A549 (cell line): ENCODE results near the gene RELN. TPM values are rescaled to one million over a fixed set of nuclear protein-coding genes. Genes with fewer than 3 reads are reported as not detected.

Experiments used
- ATAC-seq, 2 experiments: fragments of 200-7000 bp in 1 of 2; fragments of >200 bp in 1 of 2; cut with Nextera tagmentation in 1 of 2; cut with Tn5 transposase in 1 of 2; 3 replicates each; pipeline versions ENCODE4 v1.8.0 to v1.9.1; 2018 to 2020; ENCODE audit warnings: mild to moderate bottlenecking in 1 of 2, moderate library complexity in 1 of 2
- CTCF ChIA-PET: fragments of 300-600 bp; sonication (Branson Sonifier 250); formaldehyde crosslinking; extraction: SDS; loops from one replicate; lab custom pipeline; 2021; ENCODE audit warnings: antibody characterized with exemption, inconsistent platforms; lab: Yijun Ruan, JAX
- POLR2A ChIA-PET: fragments of 350-600 bp; formaldehyde crosslinking; extraction: SDS; loops from one replicate; lab custom pipeline; 2021; ENCODE audit warnings: antibody characterized with exemption, inconsistent platforms; lab: Yijun Ruan, JAX
- DNase-seq, 2 experiments: peaks; one replicate each; pipeline versions ENCODE4 v3.0.0 to v3.0.0-alpha.2; 2011 to 2016; ENCODE audit warnings: low read depth in 1 of 2, low spot score in 1 of 2
- FAIRE-seq: peaks from 2 replicates; lab custom pipeline; 2011; peaks lifted over from hg19 to GRCh38; lab: Jason Lieb, UNC
- H3K27ac ChIP-seq, 2 experiments: fragments of >200 bp; sonication (Bioruptor Twin); formaldehyde crosslinking; 3 replicates each; pipeline ENCODE4 v1.5.1; 2016 to 2017
- H3K4me1 ChIP-seq: fragments of >200 bp; sonication (Bioruptor Twin); formaldehyde crosslinking; 3 replicates; pipeline ENCODE4 v1.6.1; 2016
- H3K4me2 ChIP-seq: fragments of >200 bp; sonication (Bioruptor Twin); formaldehyde crosslinking; 3 replicates; pipeline ENCODE4 v1.6.1; 2016
- H3K4me3 ChIP-seq: fragments of >200 bp; sonication (Bioruptor Twin); formaldehyde crosslinking; 3 replicates; pipeline ENCODE4 v1.5.1; 2016
- H3K9me3 ChIP-seq: fragments of >200 bp; sonication (Bioruptor Twin); formaldehyde crosslinking; 3 replicates; pipeline ENCODE4 v1.6.1; 2016
- BHLHE40 ChIP-seq: IDR thresholded peaks from 2 replicates; pipeline ENCODE4 v1.6.1; 2012; ENCODE audit warnings: low read depth, low read length, inconsistent platforms
- CBX8 ChIP-seq: fragments of 200-600 bp; sonication (generic); IDR thresholded peaks from 2 replicates; pipeline ENCODE4 v1.6.1; 2016
- CHD2 ChIP-seq: fragments of 150-350 bp; IDR thresholded peaks from 2 replicates; pipeline ENCODE4 v1.6.1; 2014; ENCODE audit warnings: low read length; ENCODE audit not compliant: partially characterized antibody
- CHD4 ChIP-seq: fragments of 200-600 bp; sonication (generic); IDR thresholded peaks from 2 replicates; pipeline ENCODE4 v1.6.1; 2016; ENCODE audit warnings: antibody characterized with exemption, mild to moderate bottlenecking, borderline replicate concordance
- CTCF ChIP-seq: fragments of >200 bp; sonication (Bioruptor Twin); formaldehyde crosslinking; IDR thresholded peaks from 3 replicates; pipeline ENCODE4 v1.5.1; 2016
- E2F6 ChIP-seq: IDR thresholded peaks from 2 replicates; pipeline ENCODE4 v1.6.1; 2012; ENCODE audit warnings: low read depth, borderline replicate concordance
- EHF ChIP-seq: fragments of 250-450 bp; sonication (Bioruptor Pico); IDR thresholded peaks from 2 replicates; pipeline ENCODE4 v1.5.0; 2020; ENCODE audit warnings: mild to moderate bottlenecking
- EHMT2 ChIP-seq: fragments of 200-600 bp; sonication (generic); IDR thresholded peaks from 2 replicates; pipeline ENCODE4 v1.6.1; 2016; ENCODE audit warnings: antibody characterized with exemption, low read depth, mild to moderate bottlenecking, moderate library complexity
- EP300 ChIP-seq, 2 experiments: fragments of >200 bp; sonication (Bioruptor Twin); formaldehyde crosslinking; IDR thresholded peaks; 2 replicates in 1 of 2; 3 replicates in 1 of 2; pipeline ENCODE4 v1.6.1; 2016 to 2017
- FOSB ChIP-seq: fragments of 250-450 bp; sonication (Bioruptor Pico); IDR thresholded peaks from 2 replicates; pipeline ENCODE4 v1.5.0; 2020; ENCODE audit warnings: mild to moderate bottlenecking, moderate library complexity
- FOSL2 ChIP-seq, 2 experiments: fragments of 450-650 bp in 1 of 2; fragments of >200 bp in 1 of 2; sonication (Bioruptor Twin) in 1 of 2; formaldehyde crosslinking; IDR thresholded peaks; 2 replicates each; pipeline versions ENCODE4 v1.5.0 to v1.6.1; 2016 to 2020; ENCODE audit warnings: mild to moderate bottlenecking in 1 of 2, moderate library complexity in 1 of 2
- FOXS1 ChIP-seq: fragments of 250-450 bp; sonication (Bioruptor Pico); IDR thresholded peaks from 2 replicates; pipeline ENCODE4 v1.5.0; 2020; ENCODE audit warnings: mild to moderate bottlenecking, moderate library complexity
- HEYL ChIP-seq: fragments of 250-450 bp; sonication (Bioruptor Pico); IDR thresholded peaks from 2 replicates; pipeline ENCODE4 v1.8.0; 2021; ENCODE audit warnings: mild to moderate bottlenecking, moderate library complexity
- KDM1A ChIP-seq: fragments of 200-600 bp; sonication (generic); IDR thresholded peaks from 2 replicates; pipeline ENCODE4 v1.6.1; 2016; ENCODE audit warnings: low read depth, mild to moderate bottlenecking
- KDM5A ChIP-seq: fragments of 200-600 bp; sonication (generic); IDR thresholded peaks from 2 replicates; pipeline ENCODE4 v1.6.1; 2016; ENCODE audit warnings: antibody characterized with exemption, mild to moderate bottlenecking
- MAX ChIP-seq: IDR thresholded peaks from 2 replicates; pipeline ENCODE4 v1.6.1; 2012
- MAZ ChIP-seq: fragments of 150-350 bp; IDR thresholded peaks from 2 replicates; pipeline ENCODE4 v1.6.1; 2014; ENCODE audit warnings: antibody characterized with exemption, low read depth, low read length, borderline replicate concordance
- NFE2L2 ChIP-seq: fragments of 150-350 bp; conservative IDR thresholded peaks from 2 replicates; pipeline ENCODE4 v1.6.1; 2014; ENCODE audit warnings: low read length
- NPAS2 ChIP-seq: fragments of 250-450 bp; sonication (Bioruptor Pico); IDR thresholded peaks from 2 replicates; pipeline ENCODE4 v1.8.0; 2022; ENCODE audit warnings: mild to moderate bottlenecking, moderate library complexity, borderline replicate concordance
- PBX3 ChIP-seq: IDR thresholded peaks from 2 replicates; pipeline ENCODE4 v1.6.1; 2012
- PHF8 ChIP-seq: fragments of 200-600 bp; sonication (generic); IDR thresholded peaks from 2 replicates; pipeline ENCODE4 v1.6.1; 2016; ENCODE audit warnings: low read depth, mild to moderate bottlenecking, antibody characterized with exemption, moderate library complexity, borderline replicate concordance
- POLR2A ChIP-seq: IDR thresholded peaks from 2 replicates; pipeline ENCODE4 v1.6.1; 2012; ENCODE audit warnings: mild to moderate bottlenecking, low read length
- RARB ChIP-seq: fragments of 250-450 bp; sonication (Bioruptor Pico); IDR thresholded peaks from 2 replicates; pipeline ENCODE4 v1.8.0; 2021; ENCODE audit warnings: mild to moderate bottlenecking, moderate library complexity
- SMC3 ChIP-seq: fragments of >200 bp; sonication (Bioruptor Twin); formaldehyde crosslinking; IDR thresholded peaks from 3 replicates; pipeline ENCODE4 v1.6.1; 2018; ENCODE audit warnings: inconsistent platforms
- SREBF2 ChIP-seq: fragments of 450-650 bp; IDR thresholded peaks from 2 replicates; pipeline ENCODE4 v1.6.1; 2014; ENCODE audit warnings: mild to moderate bottlenecking, moderate library complexity
- TP53 ChIP-seq: fragments of 250-450 bp; sonication (Bioruptor Pico); IDR thresholded peaks from 2 replicates; pipeline ENCODE4 v1.5.0; 2021; ENCODE audit warnings: mild to moderate bottlenecking, moderate library complexity
- USF2 ChIP-seq: fragments of 450-650 bp; IDR thresholded peaks from 2 replicates; pipeline ENCODE4 v1.6.1; 2014; ENCODE audit warnings: antibody characterized with exemption
- ZC3H11A ChIP-seq: fragments of 450-650 bp; IDR thresholded peaks from 2 replicates; pipeline ENCODE4 v1.6.1; 2014; ENCODE audit warnings: antibody characterized with exemption, mild to moderate bottlenecking
- WGBS: methylation state at CpG from one replicate; pipeline ENCODE4 v1.1.6; 2017; ENCODE audit errors: missing lambda C conversion rate; 5-methylcytosine and 5-hydroxymethylcytosine counted together
- polyA plus RNA-seq, 4 experiments: library from polyadenylated mRNA; depleted of rRNA in 3 of 4; stranded (reverse); fragments of >200 nt; fragmentation: RNase III in 1 of 4; extraction: RNeasy Plus Mini Kit Qiagen cat#74134 plus additional on column Dnase treatment in 1 of 4; gene quantifications; 2 replicates in 3 of 4; 3 replicates in 1 of 4; pipeline ENCODE4 v1.2.3, GENCODE V29; 2011 to 2017

The RELN gene
- polyA plus RNA-seq, 2 of the 4 experiments (the other 2 are of a cell fraction) = not detected

- H3K4me1 ChIP-seq = no peaks in the 10 kb centered on the region
- no peak overlapping the region for H3K4me3 ChIP-seq
- ATAC-seq = no peak
- no peak for TF ChIP-seq FOSL2 (IDR thresholded peaks at IDR 0.05)
- TF ChIP-seq FOSL2 (CRISPR knock-in tag; IDR thresholded peaks at IDR 0.05) = no peak
- no peaks in the 10 kb centered on the region for H3K9me3 ChIP-seq
- H3K4me2 ChIP-seq = no peak overlapping the region
- POLR2A ChIA-PET = no interaction called here
- no peak overlapping the region for H3K27ac ChIP-seq
- CTCF ChIA-PET = no interaction called here
- no peak for DNase-seq
- no peak for FAIRE-seq
- 0% methylated on average over 1 of the region's 1 CpG for WGBS
Measured at GRCh38 chr7:104034679-104035078, 45.2 kb upstream of the RELN start.

- Histone ChIP-seq H3K27ac (no peak overlapping the region), H3K4me1 (no peaks in the 10 kb centered on the region), H3K4me2 (no peak overlapping the region), H3K9me3 (no peaks in the 10 kb centered on the region), H3K4me3 (no peak overlapping the region)
- TF ChIP-seq ZC3H11A = peak; percentile 75
- TF ChIP-seq CHD4 = no peak
- no peak for TF ChIP-seq E2F6
- TF ChIP-seq FOSB (CRISPR knock-in tag) = no peak
- no peak for TF ChIP-seq FOXS1 (CRISPR knock-in tag)
- TF ChIP-seq KDM1A = no peak
- TF ChIP-seq FOSL2 (IDR thresholded peaks at IDR 0.05) = no peak
- no peak for TF ChIP-seq FOSL2 (CRISPR knock-in tag; IDR thresholded peaks at IDR 0.05)
- no peak for DNase-seq
- ChIA-PET CTCF (interaction anchor here (1.1 kb wide), 1 partner anchor 10 kb away, joined by 4 read pairs; no protein-coding TSS in a partner anchor), POLR2A (no interaction called here)
- WGBS = 0% methylated on average over 1 of the region's 1 CpG
- ATAC-seq = no peak
- FAIRE-seq = no peak
Measured at GRCh38 chr7:104033837-104034236, 44.4 kb upstream of the RELN start.

- ChIA-PET CTCF (no interaction called here), POLR2A (no interaction called here)
- 7% methylated on average over 5 of the region's 5 CpGs for WGBS
- no peak overlapping the region for H3K27ac ChIP-seq
- H3K4me2 ChIP-seq = no peak overlapping the region
- TF ChIP-seq HEYL (CRISPR knock-in tag) (no peak), NPAS2 (CRISPR knock-in tag) (no peak), BHLHE40 (no peak), KDM5A (no peak), FOXS1 (CRISPR knock-in tag) (no peak), PBX3 (no peak), TP53 (CRISPR knock-in tag) (no peak), RARB (CRISPR knock-in tag) (no peak)
- no peaks in the 10 kb centered on the region for H3K4me1 ChIP-seq
- H3K4me3 ChIP-seq = no peak overlapping the region
- H3K9me3 ChIP-seq = no peaks in the 10 kb centered on the region
- DNase-seq = no peak
- no peak for FAIRE-seq
- no peak for ATAC-seq
Measured at GRCh38 chr7:104032486-104032885, 43.0 kb upstream of the RELN start.

- POLR2A ChIA-PET = no interaction called here
- whole genome bisulfite sequencing = 13% methylated on average over 2 of the region's 2 CpGs
- no peak for ATAC-seq
- H3K4me3 ChIP-seq = no peak overlapping the region
- no peaks in the 10 kb centered on the region for H3K9me3 ChIP-seq
- H3K27ac ChIP-seq = no peak overlapping the region
- no peak for FAIRE-seq
- TF ChIP-seq SMC3 (no peak), EHMT2 (no peak), USF2 (no peak), EP300 (IDR thresholded peaks at IDR 0.05) (no peak), CBX8 (no peak), BHLHE40 (no peak), SREBF2 (no peak), PHF8 (no peak), CHD2 (no peak), EHF (CRISPR knock-in tag) (no peak), FOSB (CRISPR knock-in tag) (no peak), POLR2A (no peak), HEYL (CRISPR knock-in tag) (no peak), NFE2L2 (no peak), MAX (no peak), CTCF (no peak), MAZ (no peak)
- TF ChIP-seq, all 56 proteins: peak for 0
- DNase-seq = no peak
- Histone ChIP-seq H3K4me1 (no peaks in the 10 kb centered on the region), H3K4me2 (no peak overlapping the region)
- CTCF ChIA-PET = no interaction called here
Measured at GRCh38 chr7:104029765-104030164, 40.3 kb upstream of the RELN start.
